ENCODE measurements around the gene PTPRN2.
"Not testable (repeated sequence)": the region's sequence is repeated elsewhere in the genome, so short reads cannot be mapped to it uniquely, and the experiment has no call there.

Gene PTPRN2

GRCh38 chr7:158317238-158318205 lies 270.1 kb downstream of the PTPRN2 start:
- no peak for DNase-seq
- in situ Hi-C loops (cut with MboI; ENCODE audit: low pct_unique_long_range_greater_than_20kb, low sequenced_read_pairs), result no loop called here

GRCh38 chr7:158316466-158317031 lies 271.1 kb downstream of the PTPRN2 start:
- DNase-seq, result no peak
- in situ Hi-C loops (cut with MboI; ENCODE audit: low pct_unique_long_range_greater_than_20kb, low sequenced_read_pairs), result no loop called here

- in situ Hi-C loops (cut with MboI; ENCODE audit: low pct_unique_long_range_greater_than_20kb, low sequenced_read_pairs), result no loop called here
- DNase-seq, result no peak
Observed at GRCh38 chr7:158315881-158316280, 271.7 kb downstream of the PTPRN2 start.

- no peak for DNase-seq
- in situ Hi-C loops (cut with MboI; ENCODE audit: low pct_unique_long_range_greater_than_20kb, low sequenced_read_pairs), result no loop called here
Observed at GRCh38 chr7:158315326-158315725, 272.3 kb downstream of the PTPRN2 start.

- in situ Hi-C loops (cut with MboI; ENCODE audit: low pct_unique_long_range_greater_than_20kb, low sequenced_read_pairs), result no loop called here
- no peak for DNase-seq
Observed at GRCh38 chr7:158314394-158314793, 273.2 kb downstream of the PTPRN2 start.

GRCh38 chr7:158313931-158314330 lies 273.7 kb downstream of the PTPRN2 start:
- in situ Hi-C loops (cut with MboI; ENCODE audit: low pct_unique_long_range_greater_than_20kb, low sequenced_read_pairs), result no loop called here
- no peak for DNase-seq

GRCh38 chr7:158312789-158313188 lies 274.8 kb downstream of the PTPRN2 start:
- DNase-seq, result no peak
- in situ Hi-C loops (cut with MboI; ENCODE audit: low pct_unique_long_range_greater_than_20kb, low sequenced_read_pairs), result no loop called here

GRCh38 chr7:158311791-158312190 lies 275.8 kb downstream of the PTPRN2 start:
- no peak for DNase-seq
- in situ Hi-C loops (cut with MboI; ENCODE audit: low pct_unique_long_range_greater_than_20kb, low sequenced_read_pairs), result no loop called here

GRCh38 chr7:158310924-158311666 lies 276.5 kb downstream of the PTPRN2 start:
- in situ Hi-C loops (cut with MboI; ENCODE audit: low pct_unique_long_range_greater_than_20kb, low sequenced_read_pairs), result no loop called here
- no peak for DNase-seq

GRCh38 chr7:158309868-158310763 lies 277.5 kb downstream of the PTPRN2 start:
- DNase-seq, result no peak
- in situ Hi-C loops (cut with MboI; ENCODE audit: low pct_unique_long_range_greater_than_20kb, low sequenced_read_pairs), result no loop called here

- in situ Hi-C loops (cut with MboI; ENCODE audit: low pct_unique_long_range_greater_than_20kb, low sequenced_read_pairs), result no loop called here
- DNase-seq, result no peak
Observed at GRCh38 chr7:158308001-158308400, 279.6 kb downstream of the PTPRN2 start.

GRCh38 chr7:158304072-158304471 lies 283.6 kb downstream of the PTPRN2 start:
- DNase-seq; in situ Hi-C loops (cut with MboI; ENCODE audit: low pct_unique_long_range_greater_than_20kb, low sequenced_read_pairs): not testable (repeated sequence)

- in situ Hi-C loops (cut with MboI; ENCODE audit: low pct_unique_long_range_greater_than_20kb, low sequenced_read_pairs), result no loop called here
- DNase-seq, result no peak
Observed at GRCh38 chr7:158303121-158303520, 284.5 kb downstream of the PTPRN2 start.

GRCh38 chr7:158302274-158303070 lies 285.2 kb downstream of the PTPRN2 start:
- no peak for DNase-seq
- in situ Hi-C loops (cut with MboI; ENCODE audit: low pct_unique_long_range_greater_than_20kb, low sequenced_read_pairs), result no loop called here

- in situ Hi-C loops (cut with MboI; ENCODE audit: low pct_unique_long_range_greater_than_20kb, low sequenced_read_pairs), result no loop called here
- DNase-seq, result no peak
Observed at GRCh38 chr7:158301207-158301606, 286.4 kb downstream of the PTPRN2 start.

GRCh38 chr7:158300427-158300826 lies 287.2 kb downstream of the PTPRN2 start:
- no peak for DNase-seq
- in situ Hi-C loops (cut with MboI; ENCODE audit: low pct_unique_long_range_greater_than_20kb, low sequenced_read_pairs), result no loop called here

GRCh38 chr7:158299607-158300006 lies 288.0 kb downstream of the PTPRN2 start:
- DNase-seq, result no peak
- in situ Hi-C loops (cut with MboI; ENCODE audit: low pct_unique_long_range_greater_than_20kb, low sequenced_read_pairs), result no loop called here

GRCh38 chr7:158296798-158297104 lies 290.9 kb downstream of the PTPRN2 start:
- in situ Hi-C loops (cut with MboI; ENCODE audit: low pct_unique_long_range_greater_than_20kb, low sequenced_read_pairs), result no loop called here
- no peak for DNase-seq
